AG09319 (cell line): ENCODE measurements around the gene NYAP2.

Experiments
- DNase-seq: peaks from one replicate; pipeline ENCODE4 v3.0.0-alpha.2; 2010; ENCODE audit warnings: low read depth; ENCODE audit errors: extremely low read depth
- CTCF ChIP-seq: IDR thresholded peaks from 2 replicates; pipeline ENCODE4 v1.5.1; 2011; ENCODE audit warnings: low read depth, mild to moderate bottlenecking, inconsistent platforms, low read length, moderate library complexity

Gene NYAP2

GRCh38 chr2:225413786-225414185 is 14.3 kb downstream of the NYAP2 start:
- TF ChIP-seq CTCF, result no peak
- DNase-seq, result no peak

GRCh38 chr2:225414902-225415301 is 15.4 kb downstream of the NYAP2 start:
- TF ChIP-seq CTCF, result no peak
- no peak for DNase-seq

GRCh38 chr2:225415341-225415740 is 15.8 kb downstream of the NYAP2 start:
- no peak for DNase-seq
- no peak for TF ChIP-seq CTCF

GRCh38 chr2:225415792-225416191 is 16.3 kb downstream of the NYAP2 start:
- TF ChIP-seq CTCF, result no peak
- no peak for DNase-seq

GRCh38 chr2:225416616-225417367 is 17.3 kb downstream of the NYAP2 start:
- no peak for TF ChIP-seq CTCF
- no peak for DNase-seq

GRCh38 chr2:225419033-225419432 is 19.5 kb downstream of the NYAP2 start:
- TF ChIP-seq CTCF, result no peak
- no peak for DNase-seq

- DNase-seq, result no peak
- no peak for TF ChIP-seq CTCF
These were observed 22.6 kb downstream of the NYAP2 start for GRCh38 chr2:225422145-225422544.
